Measurements from ENCODE around the gene SAMD11. TPM values are rescaled to one million over a fixed set of nuclear protein-coding genes. Genes with fewer than 3 reads are reported as not detected.

SAMD11 gene
- total and polyA plus RNA-seq, 10 of the 15 experiments (the other 5 are each of a cell fraction or from before 2014, with no cell fraction given), result 0.04 to 0.31 (median 0.19) TPM; not detected in 6

DNA sequence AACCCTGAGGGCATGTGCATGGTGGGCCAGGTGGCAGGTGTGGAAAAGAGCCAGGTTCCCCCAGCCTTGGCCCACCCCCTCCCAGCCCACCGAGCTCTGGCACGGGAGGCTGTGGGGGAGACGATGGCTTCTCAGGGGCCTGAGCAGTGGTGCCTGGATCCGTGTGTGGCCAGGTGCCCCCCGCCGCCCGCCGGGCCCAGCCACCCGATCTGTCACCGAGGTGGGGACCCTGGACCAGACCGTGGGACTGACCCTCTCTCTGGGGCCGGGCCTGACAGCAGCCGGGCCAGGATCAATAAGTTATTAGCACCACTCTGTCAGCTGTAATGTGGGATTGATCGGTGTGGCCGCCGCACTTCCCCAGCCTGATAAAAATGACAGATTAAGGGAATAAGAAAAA lies 13.8 kb downstream of the SAMD11 start (continued):
- no peak for TF ChIP-seq GABPA (IDR thresholded peaks at IDR 0.05; ENCODE audit: low read depth)
- TF ChIP-seq, protein P1, sequence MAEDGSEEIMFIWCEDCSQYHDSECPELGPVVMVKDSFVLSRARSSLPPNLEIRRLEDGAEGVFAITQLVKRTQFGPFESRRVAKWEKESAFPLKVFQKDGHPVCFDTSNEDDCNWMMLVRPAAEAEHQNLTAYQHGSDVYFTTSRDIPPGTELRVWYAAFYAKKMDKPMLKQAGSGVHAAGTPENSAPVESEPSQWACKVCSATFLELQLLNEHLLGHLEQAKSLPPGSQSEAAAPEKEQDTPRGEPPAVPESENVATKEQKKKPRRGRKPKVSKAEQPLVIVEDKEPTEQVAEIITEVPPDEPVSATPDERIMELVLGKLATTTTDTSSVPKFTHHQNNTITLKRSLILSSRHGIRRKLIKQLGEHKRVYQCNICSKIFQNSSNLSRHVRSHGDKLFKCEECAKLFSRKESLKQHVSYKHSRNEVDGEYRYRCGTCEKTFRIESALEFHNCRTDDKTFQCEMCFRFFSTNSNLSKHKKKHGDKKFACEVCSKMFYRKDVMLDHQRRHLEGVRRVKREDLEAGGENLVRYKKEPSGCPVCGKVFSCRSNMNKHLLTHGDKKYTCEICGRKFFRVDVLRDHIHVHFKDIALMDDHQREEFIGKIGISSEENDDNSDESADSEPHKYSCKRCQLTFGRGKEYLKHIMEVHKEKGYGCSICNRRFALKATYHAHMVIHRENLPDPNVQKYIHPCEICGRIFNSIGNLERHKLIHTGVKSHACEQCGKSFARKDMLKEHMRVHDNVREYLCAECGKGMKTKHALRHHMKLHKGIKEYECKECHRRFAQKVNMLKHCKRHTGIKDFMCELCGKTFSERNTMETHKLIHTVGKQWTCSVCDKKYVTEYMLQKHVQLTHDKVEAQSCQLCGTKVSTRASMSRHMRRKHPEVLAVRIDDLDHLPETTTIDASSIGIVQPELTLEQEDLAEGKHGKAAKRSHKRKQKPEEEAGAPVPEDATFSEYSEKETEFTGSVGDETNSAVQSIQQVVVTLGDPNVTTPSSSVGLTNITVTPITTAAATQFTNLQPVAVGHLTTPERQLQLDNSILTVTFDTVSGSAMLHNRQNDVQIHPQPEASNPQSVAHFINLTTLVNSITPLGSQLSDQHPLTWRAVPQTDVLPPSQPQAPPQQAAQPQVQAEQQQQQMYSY (CRISPR knock-in tag; IDR thresholded peaks at IDR 0.05), result no peak

DNA sequence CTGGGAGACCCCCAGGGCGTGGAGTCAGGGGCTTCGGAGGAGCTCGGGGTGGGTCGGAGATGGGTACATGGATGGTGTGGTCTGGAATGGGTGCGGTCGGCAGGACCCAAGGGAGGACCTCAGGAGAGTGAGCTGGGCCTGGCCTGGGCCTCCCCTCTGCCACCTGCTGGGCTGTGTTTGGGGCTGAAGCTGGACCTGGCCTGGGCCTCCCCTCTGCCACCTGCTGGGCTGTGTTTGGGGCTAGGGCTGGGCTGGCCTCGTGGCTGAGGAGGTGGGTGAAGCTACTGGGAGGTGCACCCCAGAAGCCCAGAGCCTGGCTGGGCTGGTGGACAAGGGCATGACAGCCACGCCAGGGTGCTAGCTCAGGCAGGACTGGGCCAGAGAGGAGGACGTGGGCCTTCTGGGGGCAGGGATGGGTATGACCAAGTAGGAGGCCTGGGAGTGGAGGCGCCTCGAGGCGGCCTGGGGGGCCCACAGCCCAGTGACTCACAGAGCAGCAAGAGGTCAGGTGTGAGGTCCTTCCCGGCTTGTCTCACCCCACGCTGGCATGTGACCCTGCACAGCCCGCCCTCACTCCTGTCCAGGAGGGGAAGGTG lies 14.5 kb downstream of the SAMD11 start:
- DNase-seq (ENCODE audit: low read depth, low spot score) (no peak), FAIRE-seq (no peak), ATAC-seq (peak; percentile 68)
- in situ Hi-C loops (cut with MboI) (loop anchor here (10.0 kb wide), 1 partner anchor 63 kb away; no protein-coding TSS in a partner anchor), intact Hi-C loops (cut with micrococcal nuclease; ENCODE audit: unreplicated experiment) (no loop called here)
- RAD21 ChIA-PET (ENCODE audit: unreplicated experiment), result interaction anchor here (1.3 to 4.1 kb wide), 2 partner anchors 33 to 36 kb away, joined by 4 to 20 read pairs; no protein-coding TSS in a partner anchor
- H3K4me3 ChIP-seq, result no peak overlapping the region
- H3K36me3 ChIP-seq (ENCODE audit: control insufficient read depth in 2 of 2, insufficient read depth in 2 of 2, low read length in 1 of 2), result no peaks in the 10 kb centered on the region
- H3K27ac ChIP-seq (ENCODE audit: control insufficient read depth, insufficient read depth), result no peak overlapping the region
- no peak overlapping the region for H3K4me2 ChIP-seq (ENCODE audit: control insufficient read depth, insufficient read depth)
- H3K4me1 ChIP-seq (ENCODE audit: control insufficient read depth, insufficient read depth, low read length), result peaks cover 7% of the 10 kb centered on the region; the same call in 1 of the 2 replicates
- H3K9me3 ChIP-seq (replicated peaks; ENCODE audit: control insufficient read depth, insufficient read depth, low read length), result no peaks in the 10 kb centered on the region
- CTCF ChIA-PET, result interaction anchor here (1.9 kb wide), 1 partner anchor 33 kb away, joined by 16 read pairs; no protein-coding TSS in a partner anchor
- H4K20me1 ChIP-seq (ENCODE audit: control insufficient read depth, insufficient read depth), result no peaks in the 10 kb centered on the region
- H3K27me3 ChIP-seq (replicated peaks in 1 of 2; ENCODE audit: control insufficient read depth in 2 of 2, insufficient read depth in 2 of 2, low read length in 1 of 2), result peaks cover 8% of the 10 kb centered on the region in 2 experiments
- no peak overlapping the region for H2AFZ ChIP-seq (ENCODE audit: control insufficient read depth, low read depth, low read length)
- TF ChIP-seq RAD21 (IDR thresholded peaks at IDR 0.05; ENCODE audit: insufficient read depth, low read depth, low read length) (peak; percentile 38; the same call in 1 of the 2 replicates), SMC3 (IDR thresholded peaks at IDR 0.05; ENCODE audit: borderline replicate concordance, low read length) (peak; percentile 44; the same call in 1 of the 2 replicates)
- TF ChIP-seq, protein P2, sequence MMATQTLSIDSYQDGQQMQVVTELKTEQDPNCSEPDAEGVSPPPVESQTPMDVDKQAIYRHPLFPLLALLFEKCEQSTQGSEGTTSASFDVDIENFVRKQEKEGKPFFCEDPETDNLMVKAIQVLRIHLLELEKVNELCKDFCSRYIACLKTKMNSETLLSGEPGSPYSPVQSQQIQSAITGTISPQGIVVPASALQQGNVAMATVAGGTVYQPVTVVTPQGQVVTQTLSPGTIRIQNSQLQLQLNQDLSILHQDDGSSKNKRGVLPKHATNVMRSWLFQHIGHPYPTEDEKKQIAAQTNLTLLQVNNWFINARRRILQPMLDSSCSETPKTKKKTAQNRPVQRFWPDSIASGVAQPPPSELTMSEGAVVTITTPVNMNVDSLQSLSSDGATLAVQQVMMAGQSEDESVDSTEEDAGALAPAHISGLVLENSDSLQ (IDR thresholded peaks at IDR 0.05), result no peak
- TF ChIP-seq, protein P3, sequence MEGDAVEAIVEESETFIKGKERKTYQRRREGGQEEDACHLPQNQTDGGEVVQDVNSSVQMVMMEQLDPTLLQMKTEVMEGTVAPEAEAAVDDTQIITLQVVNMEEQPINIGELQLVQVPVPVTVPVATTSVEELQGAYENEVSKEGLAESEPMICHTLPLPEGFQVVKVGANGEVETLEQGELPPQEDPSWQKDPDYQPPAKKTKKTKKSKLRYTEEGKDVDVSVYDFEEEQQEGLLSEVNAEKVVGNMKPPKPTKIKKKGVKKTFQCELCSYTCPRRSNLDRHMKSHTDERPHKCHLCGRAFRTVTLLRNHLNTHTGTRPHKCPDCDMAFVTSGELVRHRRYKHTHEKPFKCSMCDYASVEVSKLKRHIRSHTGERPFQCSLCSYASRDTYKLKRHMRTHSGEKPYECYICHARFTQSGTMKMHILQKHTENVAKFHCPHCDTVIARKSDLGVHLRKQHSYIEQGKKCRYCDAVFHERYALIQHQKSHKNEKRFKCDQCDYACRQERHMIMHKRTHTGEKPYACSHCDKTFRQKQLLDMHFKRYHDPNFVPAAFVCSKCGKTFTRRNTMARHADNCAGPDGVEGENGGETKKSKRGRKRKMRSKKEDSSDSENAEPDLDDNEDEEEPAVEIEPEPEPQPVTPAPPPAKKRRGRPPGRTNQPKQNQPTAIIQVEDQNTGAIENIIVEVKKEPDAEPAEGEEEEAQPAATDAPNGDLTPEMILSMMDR (IDR thresholded peaks at IDR 0.05 in 2 of 3, conservative IDR thresholded peaks at IDR 0.05 in 1 of 3; ENCODE audit: control insufficient read depth in 2 of 3, extremely low read depth in 1 of 3, insufficient read depth in 1 of 3, low read depth in 3 of 3, low read length in 3 of 3), result peak; percentile 19 to 52 (median 49); a peak in 4 of 6 replicates
- H3K9ac ChIP-seq (ENCODE audit: control insufficient read depth, insufficient read depth, low read length), result no peak overlapping the region
- BruUV-seq (replicated peaks), result no TSS peak
- POLR2A ChIA-PET, result interaction anchor here (1.5 kb wide), 1 partner anchor 33 kb away, joined by 4 read pairs; no protein-coding TSS in a partner anchor
- 31% methylated on average over 15 of the region's 15 CpGs for WGBS (ENCODE audit: insufficient coverage, insufficient replicate concordance, low lambda C conversion rate, missing lambda C conversion rate)
- H3K79me2 ChIP-seq (ENCODE audit: control insufficient read depth, insufficient read depth, low read length), result no peaks in the 10 kb centered on the region
- SMC1A ChIA-PET (ENCODE audit: uncharacterized antibody, unreplicated experiment), result interaction anchor here (1.0 kb wide), 1 partner anchor 32 kb away, joined by 3 read pairs; no protein-coding TSS in a partner anchor
